Endothelial cell of umbilical vein (primary cell): ENCODE data around the gene DLGAP5. TPM values are rescaled to one million over a fixed set of nuclear protein-coding genes. Genes with fewer than 3 reads are reported as not detected.

ENCODE experiments used
- BruUV-seq: library from RNA; stranded (reverse); fragments of 400-500 nt; replicated peaks from 2 replicates; lab custom pipeline; 2021; lab: Mats Ljungman, UMichigan
- CTCF ChIA-PET: fragments of 300-600, 350-600 bp; sonication (Branson Sonifier 250); formaldehyde crosslinking; loops from one replicate; lab custom pipeline; 2021; ENCODE audit warnings: antibody characterized with exemption, inconsistent platforms; lab: Charles Lee
- POLR2A ChIA-PET: fragments of 300-600, 350-600 bp; sonication (Branson Sonifier 250); formaldehyde crosslinking; loops from one replicate; lab custom pipeline; 2021; ENCODE audit warnings: antibody characterized with exemption, inconsistent platforms; lab: Charles Lee
- DNase-seq: peaks from one replicate; pipeline ENCODE4 v3.0.0-alpha.2; 2011; ENCODE audit warnings: low read depth, low spot score
- FAIRE-seq: peaks from 2 replicates; lab custom pipeline; 2011; peaks lifted over from hg19 to GRCh38; lab: Jason Lieb, UNC
- H2AFZ ChIP-seq: 2 replicates; pipeline ENCODE4 v1.6.0; 2012; ENCODE audit warnings: low read depth, low read length, control low read depth, inconsistent platforms
- H3K27ac ChIP-seq: 2 replicates; pipeline ENCODE4 v1.5.1; 2011; ENCODE audit warnings: low read depth, mild to moderate bottlenecking, control low read depth, low read length, moderate library complexity; ENCODE audit not compliant: insufficient read depth
- H3K27me3 ChIP-seq, 2 experiments: 2 replicates each; pipeline versions ENCODE4 v1.6.0 to v1.6.1; 2011; ENCODE audit warnings: low read length in 2 of 2, mixed read lengths in 1 of 2; ENCODE audit not compliant: control insufficient read depth in 2 of 2, insufficient read depth in 2 of 2
- H3K36me3 ChIP-seq, 2 experiments: 2 replicates in 1 of 2; 3 replicates in 1 of 2; pipeline ENCODE4 v1.5.1; 2011; ENCODE audit warnings: low read length in 2 of 2, mild to moderate bottlenecking in 1 of 2, moderate library complexity in 1 of 2; ENCODE audit not compliant: control insufficient read depth in 2 of 2, insufficient read depth in 2 of 2; ENCODE audit errors: extremely low read depth in 1 of 2
- H3K4me1 ChIP-seq: 3 replicates; pipeline ENCODE4 v1.5.1; 2011; ENCODE audit warnings: mild to moderate bottlenecking, low read length; ENCODE audit not compliant: control insufficient read depth, insufficient read depth; ENCODE audit errors: extremely low read depth
- H3K4me2 ChIP-seq: 2 replicates; pipeline ENCODE4 v1.6.1; 2011; ENCODE audit warnings: low read length, control low read depth, mixed read lengths; ENCODE audit not compliant: insufficient read depth
- H3K4me3 ChIP-seq, 3 experiments: fragments of 200-600 bp in 1 of 3; sonication (generic), shearing (Covaris generic) in 1 of 3; replicated peaks in 1 of 3; 2 replicates each; pipeline ENCODE4 v1.5.1; 2011 to 2016; ENCODE audit warnings: control low read depth in 3 of 3, low read length in 3 of 3, mild to moderate bottlenecking in 2 of 3, inconsistent platforms in 1 of 3, low read depth in 1 of 3, moderate library complexity in 1 of 3; ENCODE audit not compliant: insufficient read depth in 1 of 3
- H3K79me2 ChIP-seq: 2 replicates; pipeline ENCODE4 v1.6.0; 2012; ENCODE audit warnings: low read length, inconsistent platforms; ENCODE audit not compliant: control insufficient read depth, insufficient read depth
- H3K9ac ChIP-seq: replicated peaks from 2 replicates; pipeline ENCODE3; 2011; ENCODE audit warnings: low read length, control low read depth; ENCODE audit not compliant: insufficient read depth; ENCODE audit errors: extremely low read depth
- H3K9me1 ChIP-seq: replicated peaks from 3 replicates; pipeline ENCODE4 v1.6.0; 2011; ENCODE audit warnings: mild to moderate bottlenecking, low read length; ENCODE audit not compliant: control insufficient read depth, insufficient read depth; ENCODE audit errors: extremely low read depth
- H3K9me3 ChIP-seq: replicated peaks from 2 replicates; pipeline ENCODE4 v1.5.1; 2012; ENCODE audit warnings: low read length, inconsistent platforms; ENCODE audit not compliant: control insufficient read depth, insufficient read depth
- H4K20me1 ChIP-seq: replicated peaks from 2 replicates; pipeline ENCODE3; 2011; ENCODE audit warnings: mild to moderate bottlenecking, low read length; ENCODE audit not compliant: control insufficient read depth, insufficient read depth; ENCODE audit errors: extremely low read depth
- CTCF ChIP-seq, 2 donors: IDR thresholded peaks; 1 replicate in 1 of 2; 2 replicates in 1 of 2; pipeline ENCODE4 v1.5.1; 2011; ENCODE audit warnings: low read length in 2 of 2, mild to moderate bottlenecking in 2 of 2, moderate library complexity in 2 of 2, control low read depth in 1 of 2, inconsistent platforms in 1 of 2, low read depth in 1 of 2; ENCODE audit not compliant: insufficient read depth in 1 of 2; ENCODE audit errors: extremely low read depth in 1 of 2
- EZH2 ChIP-seq: IDR thresholded peaks from 2 replicates; pipeline ENCODE4 v1.6.1; 2012; ENCODE audit warnings: borderline replicate concordance, low read depth, mild to moderate bottlenecking, moderate library complexity, low read length, inconsistent platforms; ENCODE audit not compliant: severe bottlenecking
- FOS ChIP-seq: IDR thresholded peaks from 2 replicates; pipeline ENCODE4 v1.6.1; 2011; ENCODE audit warnings: mild to moderate bottlenecking, low read length, moderate library complexity, borderline replicate concordance; ENCODE audit not compliant: insufficient read depth
- GATA2 ChIP-seq: IDR thresholded peaks from 2 replicates; pipeline ENCODE4 v1.7.0; 2011; ENCODE audit warnings: low read depth, mild to moderate bottlenecking, moderate library complexity, mixed read lengths, low read length; ENCODE audit not compliant: insufficient read length, insufficient read depth
- JUN ChIP-seq: IDR thresholded peaks from 2 replicates; pipeline ENCODE4 v1.6.1; 2011; ENCODE audit warnings: borderline replicate concordance, low read depth; ENCODE audit not compliant: insufficient read length, insufficient read depth
- MAX ChIP-seq: IDR thresholded peaks from 2 replicates; pipeline ENCODE4 v1.6.1; 2011; ENCODE audit not compliant: insufficient read depth, insufficient read length
- MYC ChIP-seq: IDR thresholded peaks from one replicate; pipeline ENCODE4 v1.6.1; 2011; ENCODE audit warnings: mild to moderate bottlenecking, low read depth, low read length
- POLR2A ChIP-seq: IDR thresholded peaks from 2 replicates; pipeline ENCODE4 v1.6.1; 2012; ENCODE audit warnings: low read depth, mild to moderate bottlenecking, control low read depth, low read length
- POLR2AphosphoS5 ChIP-seq: IDR thresholded peaks from 2 replicates; pipeline ENCODE4 v1.6.1; 2012; ENCODE audit warnings: low read depth, mild to moderate bottlenecking, control low read depth, low read length, moderate library complexity; ENCODE audit not compliant: insufficient read depth
- dilution Hi-C: fragments of 300-500 bp; cut with MboI; formaldehyde crosslinking; loops from one replicate; pipeline ENCODE4 v1.15.0; 2019; ENCODE audit warnings: low sequenced_read_pairs; ENCODE audit not compliant: extremely low pct_ligation_motif_present
- intact Hi-C: fragments of 100-400 bp; cut with micrococcal nuclease; formaldehyde crosslinking; loops from one replicate; pipeline ENCODE4 v1.10.0; 2022
- polyA plus RNA-seq, 4 experiments: library from polyadenylated mRNA; depleted of rRNA in 3 of 4; stranded (reverse) in 3 of 4; unstranded in 1 of 4; fragments of >200 nt; gene quantifications; 2 replicates each; pipeline versions ENCODE4 v1.2.1 to v1.2.3, GENCODE V29; 2011 to 2012; ENCODE audit warnings: missing spikeins in 1 of 4
- total RNA-seq: library from RNA; stranded (reverse); gene quantifications from 2 replicates; pipeline ENCODE4 v1.2.3, GENCODE V29; 2021

Gene DLGAP5
- total and polyA plus RNA-seq, 2 donors (not counting 3 experiments of a cell fraction or from before 2014, with no cell fraction given): 8.3 to 83.2 TPM

- no TSS peak for BruUV-seq
- intact Hi-C loops: no loop called here
Measured at GRCh38 chr14:55115861-55116245, 75.5 kb downstream of the DLGAP5 start.

More at GRCh38 chr14:55115861-55116245, 75.5 kb downstream of the DLGAP5 start:
- no peak for DNase-seq
- H3K36me3 ChIP-seq: no peaks in the 10 kb centered on the region
- TF ChIP-seq EZH2: no peak
- no peak for TF ChIP-seq MYC
- no peak for TF ChIP-seq CTCF (IDR thresholded peaks at IDR 0.05; ENCODE audit: extremely low read depth in 1 of 2, insufficient read depth in 1 of 2, low read depth in 1 of 2, low read length in 2 of 2)
- no peak for TF ChIP-seq JUN
- TF ChIP-seq POLR2AphosphoS5: no peak
- no peak for TF ChIP-seq MAX
- no peak for TF ChIP-seq POLR2A
- no peak for TF ChIP-seq GATA2
- no peak for TF ChIP-seq FOS
- no peaks in the 10 kb centered on the region for H3K27me3 ChIP-seq
- CTCF ChIA-PET: interaction anchor here (0.6 to 1.4 kb wide), 3 partner anchors 14 to 259 kb away, joined by 3 to 5 read pairs (median 4); partner anchors contain the start of gene LGALS3
- no peaks in the 10 kb centered on the region for H3K4me1 ChIP-seq
- dilution Hi-C loops: no loop called here
- H3K4me3 ChIP-seq: no peak overlapping the region
- no peaks in the 10 kb centered on the region for H3K9me3 ChIP-seq
- H3K9ac ChIP-seq: no peak overlapping the region
- H3K27ac ChIP-seq: no peak overlapping the region
- no peaks in the 10 kb centered on the region for H3K9me1 ChIP-seq
- H2AFZ ChIP-seq: no peak overlapping the region
- POLR2A ChIA-PET: no interaction called here
- H4K20me1 ChIP-seq: no peaks in the 10 kb centered on the region
- FAIRE-seq: no peak
- no peak overlapping the region for H3K4me2 ChIP-seq
- H3K79me2 ChIP-seq: no peaks in the 10 kb centered on the region
